GM12878 (cell line): Measurements from ENCODE around the gene RNPC3. TPM values are rescaled to one million over a fixed set of nuclear protein-coding genes. Genes with fewer than 3 reads are reported as not detected.

Source experiments
- ATAC-seq: fragments of 200-7000 bp; cut with Tn5 transposase; 3 replicates; pipeline ENCODE4 v1.9.1; 2020; ENCODE audit warnings: mild to moderate bottlenecking, moderate library complexity
- BruUV-seq: library from RNA; stranded (reverse); fragments of 400-500 nt; replicated peaks from 2 replicates; lab custom pipeline; 2021; lab: Mats Ljungman, UMichigan
- CTCF ChIA-PET: fragments of 300-600 bp; sonication (Branson Sonifier 250); formaldehyde crosslinking; extraction: SDS; loops from one replicate; lab custom pipeline; 2021; ENCODE audit warnings: inconsistent platforms; lab: Yijun Ruan, JAX
- POLR2A ChIA-PET: fragments of 350-600 bp; formaldehyde crosslinking; extraction: SDS; loops from one replicate; lab custom pipeline; 2021; ENCODE audit warnings: inconsistent platforms; lab: Charles Lee
- RAD21 ChIA-PET: fragments of 300-600 bp; sonication (Branson Sonifier 250); formaldehyde crosslinking; loops from one replicate; lab custom pipeline; 2023; ENCODE audit warnings: antibody characterized with exemption; ENCODE audit not compliant: unreplicated experiment; lab: Charles Lee
- SMC1A ChIA-PET: fragments of 300-600 bp; sonication (Branson Sonifier 250); formaldehyde crosslinking; loops from one replicate; lab custom pipeline; 2023; ENCODE audit not compliant: unreplicated experiment, uncharacterized antibody; lab: Charles Lee
- DNase-seq: peaks from one replicate; pipeline ENCODE4 v3.0.0-alpha.2; 2011; ENCODE audit warnings: low read depth, low spot score
- FAIRE-seq: peaks from 3 replicates; lab custom pipeline; 2011; peaks lifted over from hg19 to GRCh38; lab: Jason Lieb, UNC
- H2AFZ ChIP-seq: 2 replicates; pipeline ENCODE4 v1.6.0; 2011; ENCODE audit warnings: low read depth, low read length, control low read depth; ENCODE audit not compliant: control insufficient read depth
- H3K27ac ChIP-seq: 2 replicates; pipeline ENCODE4 v1.5.1; 2011; ENCODE audit warnings: control low read depth; ENCODE audit not compliant: control insufficient read depth, insufficient read depth
- H3K27me3 ChIP-seq, 2 experiments: replicated peaks in 1 of 2; 2 replicates each; pipeline versions ENCODE4 v1.6.0 to v1.6.1; 2011; ENCODE audit warnings: low read length in 1 of 2; ENCODE audit not compliant: control insufficient read depth in 2 of 2, insufficient read depth in 2 of 2
- H3K36me3 ChIP-seq, 2 experiments: 2 replicates each; pipeline ENCODE4 v1.5.1; 2011; ENCODE audit warnings: low read length in 1 of 2; ENCODE audit not compliant: control insufficient read depth in 2 of 2, insufficient read depth in 2 of 2
- H3K4me1 ChIP-seq: 2 replicates; pipeline ENCODE4 v1.6.1; 2011; ENCODE audit warnings: mild to moderate bottlenecking, low read length, moderate library complexity, mixed read lengths; ENCODE audit not compliant: control insufficient read depth, insufficient read depth
- H3K4me2 ChIP-seq: 2 replicates; pipeline ENCODE4 v1.6.0; 2011; ENCODE audit warnings: control low read depth; ENCODE audit not compliant: control insufficient read depth, insufficient read depth
- H3K4me3 ChIP-seq: fragments of 200-600 bp; sonication (generic); 2 replicates; pipeline ENCODE4 v1.5.1; 2016
- H3K79me2 ChIP-seq: 2 replicates; pipeline ENCODE4 v1.6.0; 2011; ENCODE audit warnings: low read length; ENCODE audit not compliant: control insufficient read depth, insufficient read depth
- H3K9ac ChIP-seq: 2 replicates; pipeline ENCODE4 v1.8.0; 2011; ENCODE audit warnings: low read length, control low read depth, mixed read lengths; ENCODE audit not compliant: control insufficient read depth, insufficient read depth
- H3K9me3 ChIP-seq: replicated peaks from 3 replicates; pipeline ENCODE4 v1.5.1; 2011; ENCODE audit warnings: mild to moderate bottlenecking, low read length; ENCODE audit not compliant: control insufficient read depth, insufficient read depth
- H4K20me1 ChIP-seq: 2 replicates; pipeline ENCODE4 v1.6.0; 2011; ENCODE audit not compliant: control insufficient read depth, insufficient read depth
- CBFB ChIP-seq: IDR thresholded peaks from 2 replicates; pipeline ENCODE4 v1.6.1; 2016; ENCODE audit warnings: antibody characterized with exemption, low read depth
- DPF2 ChIP-seq: fragments of 450-650 bp; IDR thresholded peaks from 2 replicates; pipeline ENCODE4 v1.6.1; 2017; ENCODE audit warnings: mild to moderate bottlenecking
- JUND ChIP-seq: IDR thresholded peaks from 2 replicates; pipeline ENCODE4 v1.6.1; 2012; ENCODE audit warnings: low read depth, mild to moderate bottlenecking, low read length, improper control_type of control experiment, moderate library complexity
- KDM1A ChIP-seq: fragments of 200-600 bp; sonication (generic); IDR thresholded peaks from 2 replicates; pipeline ENCODE4 v1.6.1; 2016; ENCODE audit warnings: borderline replicate concordance
- MYC ChIP-seq: IDR thresholded peaks from 2 replicates; pipeline ENCODE4 v1.6.1; 2011; ENCODE audit warnings: mild to moderate bottlenecking, low read length, moderate library complexity, inconsistent platforms; ENCODE audit not compliant: insufficient read depth, insufficient replicate concordance, insufficient read length, severe bottlenecking
- NR2F1 ChIP-seq: fragments of 450-650 bp; conservative IDR thresholded peaks from 2 replicates; pipeline ENCODE4 v1.6.1; 2017; ENCODE audit warnings: mild to moderate bottlenecking
- RB1 ChIP-seq: fragments of 450-650 bp; formaldehyde crosslinking; IDR thresholded peaks from 2 replicates; pipeline ENCODE4 v1.6.1; 2017; ENCODE audit warnings: mild to moderate bottlenecking, borderline replicate concordance
- SIN3A ChIP-seq: IDR thresholded peaks from 2 replicates; pipeline ENCODE4 v1.6.1; 2012; ENCODE audit warnings: low read depth, low read length, improper control_type of control experiment
- STAT1 ChIP-seq: fragments of 450-650 bp; conservative IDR thresholded peaks from 2 replicates; pipeline ENCODE4 v1.6.1; 2014; ENCODE audit warnings: antibody characterized with exemption, mild to moderate bottlenecking
- WGBS: methylation state at CpG from one replicate; pipeline ENCODE4 v1.1.6; 2016; ENCODE audit warnings: low lambda C conversion rate; ENCODE audit not compliant: insufficient replicate concordance, insufficient coverage; ENCODE audit errors: missing lambda C conversion rate; 5-methylcytosine and 5-hydroxymethylcytosine counted together
- in situ Hi-C: fragments of 300-500 bp; cut with MboI; formaldehyde crosslinking; loops from 9 replicates; pipeline ENCODE4 v1.14.3; 2018; ENCODE audit warnings: mixed read lengths
- intact Hi-C: fragments of 100-400 bp; cut with micrococcal nuclease; formaldehyde crosslinking; loops from one replicate; pipeline ENCODE4 v1.14.2; 2022; ENCODE audit not compliant: unreplicated experiment
- polyA plus RNA-seq, 11 experiments: library from polyadenylated mRNA; depleted of rRNA in 4 of 11; unstranded in 6 of 11; stranded (reverse) in 5 of 11; fragments of >200 nt; fragmentation: Nextera tagmentation in 4 of 11; fragmentation: Illumina TruSeq in 1 of 11; extraction: Ambion mirVana in 4 of 11; extraction: Trizol in 1 of 11; gene quantifications; 1 replicate in 1 of 11; 2 replicates in 10 of 11; pipeline versions ENCODE4 v1.2.1 to v1.2.3, GENCODE V29; 2011 to 2016; ENCODE audit warnings: inconsistent platforms in 2 of 11, missing spikeins in 2 of 11, low read depth in 1 of 11
- total RNA-seq, 4 experiments: library from RNA; depleted of rRNA in 3 of 4; stranded (reverse); fragments of >200 nt in 3 of 4; fragmentation: Illumina TruSeq in 1 of 4; extraction: Trizol in 1 of 4; gene quantifications; 2 replicates each; pipeline versions ENCODE4 v1.2.1 to v1.2.3, GENCODE V29; 2013 to 2021
- TF ChIP-seq, protein P1 (sequence below): IDR thresholded peaks from 2 replicates; pipeline ENCODE4 v1.6.1; 2012; ENCODE audit warnings: low read depth, low read length, improper control_type of control experiment
- TF ChIP-seq, protein P2 (sequence below): IDR thresholded peaks from 2 replicates; pipeline ENCODE4 v1.6.1; 2011; ENCODE audit warnings: borderline replicate concordance, low read depth, mild to moderate bottlenecking, moderate library complexity, low read length; ENCODE audit not compliant: insufficient read depth, poor library complexity, severe bottlenecking
- TF ChIP-seq, protein P3 (sequence below), 3 experiments: IDR thresholded peaks in 2 of 3; conservative IDR thresholded peaks in 1 of 3; 2 replicates each; pipeline ENCODE4 v1.5.1; 2011; ENCODE audit warnings: low read depth in 3 of 3, low read length in 3 of 3, mild to moderate bottlenecking in 3 of 3, control low read depth in 2 of 3, moderate library complexity in 2 of 3, inconsistent platforms in 1 of 3, mixed read lengths in 1 of 3; ENCODE audit not compliant: control insufficient read depth in 2 of 3, insufficient read depth in 1 of 3; ENCODE audit errors: extremely low read depth in 1 of 3
- TF ChIP-seq, protein P4 (sequence below): fragments of 450-650 bp; IDR thresholded peaks from 2 replicates; pipeline ENCODE4 v1.6.1; 2017; ENCODE audit warnings: borderline replicate concordance

RNPC3 gene
- total and polyA plus RNA-seq, 10 of the 15 experiments (the other 5 are each of a cell fraction or from before 2014, with no cell fraction given), result 11.4 to 53.7 (median 22.7) TPM

DNA sequence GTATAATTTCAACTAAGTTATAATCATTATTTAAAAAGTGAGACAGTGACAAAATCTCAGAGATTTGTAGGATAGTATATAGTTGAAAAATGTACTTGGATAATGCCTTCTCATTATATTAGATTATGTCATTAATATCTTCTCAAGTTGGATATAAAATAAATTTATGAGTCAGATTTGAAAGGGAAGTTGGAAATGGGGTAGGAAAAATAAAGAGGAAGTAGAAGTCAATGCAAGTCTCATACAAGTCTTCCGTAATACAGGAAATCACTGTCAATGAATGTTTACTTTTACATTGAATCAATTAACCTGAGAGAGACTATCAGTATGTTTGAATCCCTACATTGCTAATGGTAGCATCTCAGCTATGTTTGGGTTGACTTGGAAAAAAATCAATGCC lies 16.2 kb upstream of the RNPC3 start:
- TF ChIP-seq, protein P1, sequence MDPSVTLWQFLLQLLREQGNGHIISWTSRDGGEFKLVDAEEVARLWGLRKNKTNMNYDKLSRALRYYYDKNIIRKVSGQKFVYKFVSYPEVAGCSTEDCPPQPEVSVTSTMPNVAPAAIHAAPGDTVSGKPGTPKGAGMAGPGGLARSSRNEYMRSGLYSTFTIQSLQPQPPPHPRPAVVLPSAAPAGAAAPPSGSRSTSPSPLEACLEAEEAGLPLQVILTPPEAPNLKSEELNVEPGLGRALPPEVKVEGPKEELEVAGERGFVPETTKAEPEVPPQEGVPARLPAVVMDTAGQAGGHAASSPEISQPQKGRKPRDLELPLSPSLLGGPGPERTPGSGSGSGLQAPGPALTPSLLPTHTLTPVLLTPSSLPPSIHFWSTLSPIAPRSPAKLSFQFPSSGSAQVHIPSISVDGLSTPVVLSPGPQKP, result no peak
- no peak for TF ChIP-seq KDM1A
- no peak for TF ChIP-seq RB1
- TF ChIP-seq SIN3A, result no peak
- no peak for TF ChIP-seq STAT1
- TF ChIP-seq JUND, result no peak
- TF ChIP-seq, protein P2, sequence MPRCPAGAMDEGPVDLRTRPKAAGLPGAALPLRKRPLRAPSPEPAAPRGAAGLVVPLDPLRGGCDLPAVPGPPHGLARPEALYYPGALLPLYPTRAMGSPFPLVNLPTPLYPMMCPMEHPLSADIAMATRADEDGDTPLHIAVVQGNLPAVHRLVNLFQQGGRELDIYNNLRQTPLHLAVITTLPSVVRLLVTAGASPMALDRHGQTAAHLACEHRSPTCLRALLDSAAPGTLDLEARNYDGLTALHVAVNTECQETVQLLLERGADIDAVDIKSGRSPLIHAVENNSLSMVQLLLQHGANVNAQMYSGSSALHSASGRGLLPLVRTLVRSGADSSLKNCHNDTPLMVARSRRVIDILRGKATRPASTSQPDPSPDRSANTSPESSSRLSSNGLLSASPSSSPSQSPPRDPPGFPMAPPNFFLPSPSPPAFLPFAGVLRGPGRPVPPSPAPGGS, result no peak
- no peak for TF ChIP-seq NR2F1
- TF ChIP-seq, protein P3, sequence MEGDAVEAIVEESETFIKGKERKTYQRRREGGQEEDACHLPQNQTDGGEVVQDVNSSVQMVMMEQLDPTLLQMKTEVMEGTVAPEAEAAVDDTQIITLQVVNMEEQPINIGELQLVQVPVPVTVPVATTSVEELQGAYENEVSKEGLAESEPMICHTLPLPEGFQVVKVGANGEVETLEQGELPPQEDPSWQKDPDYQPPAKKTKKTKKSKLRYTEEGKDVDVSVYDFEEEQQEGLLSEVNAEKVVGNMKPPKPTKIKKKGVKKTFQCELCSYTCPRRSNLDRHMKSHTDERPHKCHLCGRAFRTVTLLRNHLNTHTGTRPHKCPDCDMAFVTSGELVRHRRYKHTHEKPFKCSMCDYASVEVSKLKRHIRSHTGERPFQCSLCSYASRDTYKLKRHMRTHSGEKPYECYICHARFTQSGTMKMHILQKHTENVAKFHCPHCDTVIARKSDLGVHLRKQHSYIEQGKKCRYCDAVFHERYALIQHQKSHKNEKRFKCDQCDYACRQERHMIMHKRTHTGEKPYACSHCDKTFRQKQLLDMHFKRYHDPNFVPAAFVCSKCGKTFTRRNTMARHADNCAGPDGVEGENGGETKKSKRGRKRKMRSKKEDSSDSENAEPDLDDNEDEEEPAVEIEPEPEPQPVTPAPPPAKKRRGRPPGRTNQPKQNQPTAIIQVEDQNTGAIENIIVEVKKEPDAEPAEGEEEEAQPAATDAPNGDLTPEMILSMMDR (IDR thresholded peaks at IDR 0.05 in 2 of 3, conservative IDR thresholded peaks at IDR 0.05 in 1 of 3; ENCODE audit: control insufficient read depth in 2 of 3, extremely low read depth in 1 of 3, insufficient read depth in 1 of 3, low read depth in 3 of 3, low read length in 3 of 3), result no peak
- TF ChIP-seq DPF2, result no peak
- TF ChIP-seq MYC, result no peak
- TF ChIP-seq, protein P4, sequence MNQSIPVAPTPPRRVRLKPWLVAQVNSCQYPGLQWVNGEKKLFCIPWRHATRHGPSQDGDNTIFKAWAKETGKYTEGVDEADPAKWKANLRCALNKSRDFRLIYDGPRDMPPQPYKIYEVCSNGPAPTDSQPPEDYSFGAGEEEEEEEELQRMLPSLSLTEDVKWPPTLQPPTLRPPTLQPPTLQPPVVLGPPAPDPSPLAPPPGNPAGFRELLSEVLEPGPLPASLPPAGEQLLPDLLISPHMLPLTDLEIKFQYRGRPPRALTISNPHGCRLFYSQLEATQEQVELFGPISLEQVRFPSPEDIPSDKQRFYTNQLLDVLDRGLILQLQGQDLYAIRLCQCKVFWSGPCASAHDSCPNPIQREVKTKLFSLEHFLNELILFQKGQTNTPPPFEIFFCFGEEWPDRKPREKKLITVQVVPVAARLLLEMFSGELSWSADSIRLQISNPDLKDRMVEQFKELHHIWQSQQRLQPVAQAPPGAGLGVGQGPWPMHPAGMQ, result no peak
- TF ChIP-seq CBFB, result no peak
- DNase-seq (no peak), ATAC-seq (no peak), FAIRE-seq (no peak)
- SMC1A ChIA-PET, result no interaction called here
- Histone ChIP-seq H3K27ac (no peak overlapping the region), H3K9me3 (no peaks in the 10 kb centered on the region), H3K4me1 (no peaks in the 10 kb centered on the region), H3K27me3 (no peaks in the 10 kb centered on the region), H3K4me3 (no peak overlapping the region), H3K4me2 (no peak overlapping the region), H3K79me2 (no peaks in the 10 kb centered on the region), H4K20me1 (no peaks in the 10 kb centered on the region), H2AFZ (no peak overlapping the region), H3K9ac (no peak overlapping the region), H3K36me3 (no peaks in the 10 kb centered on the region)
- 53% methylated on average over 1 of the region's 1 CpG for WGBS
- CTCF ChIA-PET, result no interaction called here
- intact Hi-C loops (no loop called here), in situ Hi-C loops (no loop called here)
- RAD21 ChIA-PET, result no interaction called here
- POLR2A ChIA-PET, result no interaction called here
- no TSS peak for BruUV-seq
